Stimulated activated CD8-positive, alpha-beta memory T cell treated with anti-CD3 and anti-CD28 coated beads, Interleukin-4, amount 100 ng/mL, for 24 hours (primary cell): ENCODE data around the gene LINS1.

Experiments
- DNase-seq: peaks from one replicate; pipeline ENCODE4 v3.0.0-alpha.2; 2020; ENCODE audit warnings: low read depth

LINS1 gene

DNA sequence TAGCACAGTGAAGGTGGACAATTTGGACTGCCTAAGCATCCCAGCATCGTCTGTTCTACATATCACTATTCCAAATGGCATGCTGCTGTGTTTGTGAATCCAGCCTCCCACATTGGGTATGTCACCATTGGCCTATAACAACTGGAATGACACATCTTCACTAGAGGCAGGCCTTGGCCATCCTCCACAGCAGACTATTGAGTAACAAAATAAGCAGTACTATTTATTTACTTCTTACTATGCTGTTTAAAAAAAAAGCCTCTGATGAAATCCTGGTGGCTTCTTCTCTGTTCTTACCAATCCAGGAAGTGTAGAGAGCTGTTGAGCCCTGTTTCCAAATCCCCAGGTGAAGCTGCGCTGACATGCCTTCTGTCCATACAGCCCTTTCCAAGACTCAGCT, 42.7 kb downstream of the LINS1 start:
- DNase-seq, result no peak

DNA sequence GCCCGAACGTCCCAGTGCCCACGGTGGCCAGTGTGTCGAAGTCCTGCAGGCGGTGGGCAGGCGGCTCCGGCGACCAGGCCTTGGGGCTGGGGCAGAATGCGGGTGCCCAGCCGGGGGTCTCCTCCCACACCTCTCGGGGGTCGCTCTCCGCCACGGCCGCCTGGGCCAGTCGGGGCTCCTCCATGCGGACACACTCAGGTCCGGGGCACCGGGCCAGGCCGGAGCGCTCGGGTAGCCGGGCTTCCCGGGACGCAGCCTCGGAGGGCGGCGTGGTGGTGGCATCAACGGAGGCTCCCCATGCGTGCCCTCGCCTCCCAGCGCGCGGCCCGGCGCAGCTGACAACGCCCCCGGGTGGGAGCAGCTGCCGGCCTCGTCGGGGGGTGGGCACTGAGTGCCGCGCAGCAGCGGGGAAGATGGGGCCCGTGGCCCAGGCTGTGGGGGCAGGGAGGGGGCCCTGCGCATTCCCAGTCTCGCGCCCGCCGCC, 43.2 kb downstream of the LINS1 start:
- no peak for DNase-seq

DNA sequence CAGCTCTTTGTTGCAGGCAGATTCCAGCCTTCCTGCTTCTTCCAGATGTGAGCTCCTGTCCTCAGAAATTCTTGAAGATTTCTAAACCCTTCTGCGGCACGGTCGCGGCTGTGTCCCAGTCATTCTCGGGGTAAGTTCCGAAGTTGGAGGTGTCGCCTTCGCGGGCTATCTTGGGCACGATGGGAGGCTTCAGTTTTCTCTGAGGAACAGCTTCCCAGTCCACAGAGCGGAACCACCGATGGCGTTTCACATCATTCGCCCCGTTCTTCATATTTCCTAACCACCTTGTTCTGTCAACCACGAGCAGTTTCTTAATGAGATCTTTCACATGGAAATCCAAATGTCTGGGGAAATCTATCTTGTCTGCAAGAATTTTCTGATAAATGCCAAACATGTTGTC, 48.5 kb downstream of the LINS1 start:
- DNase-seq, result no peak

DNA sequence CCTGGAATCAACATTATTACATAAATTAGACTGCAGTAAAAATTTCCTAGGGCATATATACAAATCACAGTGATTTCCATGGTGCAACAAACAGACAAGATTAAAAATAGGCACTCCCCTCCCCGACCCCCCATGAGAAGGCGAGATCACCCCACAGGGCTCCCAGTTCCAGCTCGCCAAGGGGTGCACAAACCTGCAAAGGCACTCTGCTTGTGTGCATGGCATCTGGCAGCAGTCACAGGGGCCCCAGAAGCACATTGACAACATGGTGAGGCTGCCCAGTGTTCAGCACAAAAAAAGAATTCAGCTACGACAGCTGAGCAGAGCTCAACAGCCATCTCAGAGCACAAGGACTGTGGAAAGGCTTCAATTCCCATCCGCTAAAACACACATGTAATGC, 54.0 kb downstream of the LINS1 start:
- no peak for DNase-seq

DNA sequence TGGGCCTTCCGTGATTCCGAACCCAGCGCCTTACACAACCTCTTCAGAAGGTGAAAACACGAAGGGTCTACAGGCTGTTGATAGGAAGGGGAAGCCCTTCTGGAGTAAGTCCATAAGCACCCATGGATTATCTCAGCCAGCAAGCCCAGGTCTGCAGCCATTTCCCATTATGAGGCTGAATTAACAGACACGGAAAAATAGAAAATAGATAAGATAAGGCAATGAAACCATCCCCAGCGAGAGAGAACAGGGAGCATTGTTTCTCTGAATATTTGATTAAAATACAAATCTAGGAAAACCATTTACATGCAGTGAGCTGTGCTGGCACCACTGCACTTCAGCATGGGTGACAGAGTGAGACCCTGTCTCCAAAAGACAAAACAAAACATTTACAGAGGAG, 57.0 kb downstream of the LINS1 start:
- no peak for DNase-seq

DNA sequence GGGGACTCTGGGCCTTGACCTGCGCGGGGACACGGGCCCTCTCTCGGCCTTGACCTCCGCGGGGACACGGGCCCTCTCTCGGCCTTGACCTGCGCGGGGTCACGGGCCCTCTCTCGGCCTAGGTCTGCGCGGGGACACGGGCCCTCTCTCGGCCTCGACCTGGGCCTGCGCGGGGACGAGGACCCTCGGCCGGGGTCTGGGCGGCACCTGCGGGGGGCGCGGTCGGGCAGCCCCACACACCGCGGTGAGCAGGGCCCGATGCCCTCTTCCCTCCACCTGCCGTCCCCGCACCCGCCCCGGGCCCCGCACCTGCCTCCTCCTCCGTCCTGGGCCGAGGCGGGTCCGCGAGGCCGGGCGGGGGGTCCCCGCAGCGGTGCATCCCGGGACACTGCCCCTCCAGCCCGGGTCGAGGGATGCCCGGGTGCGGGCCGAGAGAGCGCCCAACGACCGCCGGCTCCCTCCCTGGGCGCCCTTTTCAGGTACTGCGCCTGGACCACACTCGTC, 57.6 kb downstream of the LINS1 start:
- DNase-seq, result no peak

DNA sequence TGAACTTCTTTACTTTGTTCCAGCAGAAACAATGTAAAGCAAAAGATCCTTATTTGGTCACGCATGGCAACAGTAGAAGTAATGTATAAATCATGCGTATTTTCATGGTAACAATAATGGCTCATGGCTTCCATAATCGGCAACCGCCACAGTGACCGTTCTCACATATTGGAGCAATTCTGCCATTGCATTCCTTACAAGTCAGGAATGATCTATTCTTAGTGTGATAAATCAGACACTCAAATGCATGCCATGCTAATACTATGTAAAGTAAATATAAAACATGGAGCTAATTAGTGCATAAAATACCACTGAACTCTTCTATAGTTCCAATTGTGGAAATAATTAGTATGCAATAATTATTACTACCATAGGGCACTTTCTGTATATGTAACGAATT, 59.7 kb downstream of the LINS1 start:
- no peak for DNase-seq

DNA sequence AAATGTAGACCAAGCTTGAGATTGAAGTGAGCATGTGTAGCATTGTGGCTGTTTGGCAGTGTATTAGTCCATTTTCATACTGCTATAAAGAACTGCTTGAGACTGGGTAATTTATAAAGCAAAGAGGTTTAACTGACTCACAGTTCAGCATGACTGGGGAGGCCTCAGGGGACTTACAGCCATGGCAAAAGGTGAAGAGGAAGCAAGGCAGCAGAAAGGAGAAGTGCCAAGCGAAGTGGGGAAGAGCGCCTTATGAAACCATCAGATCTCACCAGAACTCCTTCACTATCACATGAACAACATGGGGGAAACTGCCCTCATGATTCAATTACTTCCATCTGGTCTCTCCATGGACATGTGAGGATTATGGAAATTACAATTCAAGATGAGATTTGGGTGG, 64.7 kb downstream of the LINS1 start:
- DNase-seq, result no peak

DNA sequence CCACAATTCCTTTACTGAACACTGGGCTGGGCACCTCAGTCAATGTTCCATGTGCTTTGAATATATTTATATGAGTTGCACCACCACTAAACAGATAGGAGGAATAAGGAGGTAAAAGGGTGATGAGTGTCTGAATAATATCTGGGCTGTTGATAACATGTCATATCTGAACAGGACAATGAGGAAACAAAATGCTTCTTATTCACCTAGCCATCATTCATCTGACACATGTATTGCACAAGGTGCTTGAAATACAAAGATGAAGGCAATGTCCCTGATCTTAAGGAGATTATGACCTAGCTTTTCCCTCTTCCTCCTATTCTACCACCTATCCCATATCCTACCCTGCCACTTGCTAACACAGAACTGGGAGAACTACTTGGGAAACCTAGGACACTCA, 65.3 kb downstream of the LINS1 start:
- DNase-seq, result no peak

DNA sequence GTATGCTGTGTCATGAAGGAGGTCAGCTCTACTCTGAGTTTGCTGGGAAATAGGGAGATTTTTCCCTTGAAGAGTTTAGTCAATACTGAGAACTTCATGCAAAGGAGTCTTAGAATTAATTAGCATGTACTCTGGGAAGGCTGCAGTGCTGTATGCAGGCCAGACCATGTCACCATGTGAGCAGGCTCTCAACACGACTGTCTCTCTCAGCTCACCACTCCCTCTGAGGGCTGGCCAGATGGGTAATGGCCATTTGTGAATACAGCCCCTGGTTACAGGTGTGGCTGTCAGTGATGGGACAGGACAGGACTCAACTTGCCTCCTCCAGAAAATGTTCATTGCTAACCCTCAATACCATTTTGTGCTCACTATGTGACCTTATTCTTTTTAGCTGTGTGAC, 68.1 kb downstream of the LINS1 start:
- no peak for DNase-seq

DNA sequence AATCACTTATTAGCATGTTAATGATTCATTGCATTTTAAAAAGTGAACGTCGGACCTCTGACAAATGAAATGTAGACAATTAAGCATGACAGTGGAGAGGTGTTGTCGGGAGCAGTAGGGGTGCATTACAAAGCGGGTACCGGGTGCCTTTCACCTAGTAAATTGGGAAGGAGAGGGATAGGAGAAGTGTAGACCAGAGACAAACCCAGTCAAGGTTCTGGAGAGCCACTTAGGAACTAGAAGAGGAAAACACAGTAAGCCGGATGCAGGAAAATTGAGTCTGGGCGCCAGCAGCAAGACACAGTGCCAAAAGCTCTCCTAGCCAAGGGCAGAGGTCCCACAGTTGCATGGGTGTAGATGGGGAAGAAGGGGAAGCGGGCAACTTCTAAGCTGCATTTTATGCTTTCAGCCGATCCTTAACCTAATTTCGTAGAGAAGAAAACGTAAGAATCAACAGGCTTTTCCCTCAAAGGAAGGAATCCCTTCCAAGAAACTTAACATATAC, 70.1 kb downstream of the LINS1 start:
- no peak for DNase-seq

DNA sequence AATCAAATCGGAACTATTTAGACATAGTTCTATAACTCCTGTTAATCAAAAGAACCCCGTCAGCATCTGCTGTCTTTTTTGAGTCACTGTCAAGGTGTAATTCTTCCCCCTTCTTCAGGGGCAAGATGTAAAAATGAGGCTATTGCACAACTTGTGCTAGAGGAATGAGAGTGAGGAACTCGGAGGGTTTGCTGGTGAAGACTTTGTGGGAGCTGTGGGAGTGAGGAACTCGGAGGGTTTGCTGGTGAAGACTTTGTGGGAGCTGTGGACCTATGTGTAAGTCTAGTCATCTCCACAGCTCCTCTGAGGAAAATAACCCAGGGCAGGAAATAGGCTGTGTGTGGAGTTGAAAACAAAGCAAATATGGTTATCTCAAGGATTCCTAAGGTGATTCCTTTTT, 70.8 kb downstream of the LINS1 start:
- no peak for DNase-seq

DNA sequence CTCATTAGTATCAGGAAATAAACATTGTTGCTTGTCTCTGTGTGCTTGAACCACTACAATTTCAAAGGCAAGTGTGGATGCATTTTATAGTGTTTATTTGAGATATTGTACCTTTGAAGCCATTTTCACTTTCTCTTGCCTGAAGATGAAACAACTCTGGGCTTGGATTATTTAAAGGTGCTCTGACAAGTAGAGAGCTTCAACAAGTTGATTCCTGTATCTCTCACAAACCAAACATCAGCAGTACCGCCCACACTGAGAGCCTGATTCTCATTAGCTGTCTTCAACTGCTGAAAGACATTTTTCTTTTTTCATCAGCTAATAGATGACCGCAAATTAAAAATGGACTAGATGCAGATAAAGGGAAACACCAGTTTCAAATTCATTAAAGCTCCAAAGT, 72.4 kb downstream of the LINS1 start:
- no peak for DNase-seq

DNA sequence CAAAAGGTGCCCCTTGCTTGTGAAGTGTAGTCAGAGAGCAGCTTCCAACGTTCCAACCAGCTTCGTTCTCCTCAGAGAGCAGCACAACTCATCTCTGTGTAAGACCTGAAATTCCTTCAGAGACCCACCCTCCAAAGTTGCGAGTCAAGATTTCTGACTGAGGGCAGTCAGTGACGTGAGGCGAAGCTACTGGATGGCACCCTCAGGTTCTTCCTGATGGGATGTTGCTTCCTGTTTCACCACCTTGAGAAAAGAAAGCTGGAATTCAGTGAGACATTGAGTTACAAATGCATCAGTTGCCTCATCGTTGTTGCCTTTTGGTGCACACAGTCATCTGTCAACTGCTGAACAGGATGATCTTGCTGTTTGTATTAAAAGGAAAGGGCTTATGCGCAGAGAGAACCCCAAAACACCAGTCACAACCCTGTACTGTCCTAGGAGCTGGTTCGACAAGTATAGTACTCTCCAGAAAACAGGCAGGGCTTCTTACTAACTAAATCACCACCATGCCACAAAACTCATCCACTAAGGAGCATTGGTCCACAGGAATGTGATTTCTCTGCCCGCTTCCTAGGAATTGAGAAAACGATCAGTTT, 73.1 kb downstream of the LINS1 start, which contains the start of gene CERS3:
TSS of gene CERS3 (minus strand) at position 118 of the 596 bp plus-strand sequence. CDS start 27,101 bp downstream, outside the sequence.
- DNase-seq, result no peak

DNA sequence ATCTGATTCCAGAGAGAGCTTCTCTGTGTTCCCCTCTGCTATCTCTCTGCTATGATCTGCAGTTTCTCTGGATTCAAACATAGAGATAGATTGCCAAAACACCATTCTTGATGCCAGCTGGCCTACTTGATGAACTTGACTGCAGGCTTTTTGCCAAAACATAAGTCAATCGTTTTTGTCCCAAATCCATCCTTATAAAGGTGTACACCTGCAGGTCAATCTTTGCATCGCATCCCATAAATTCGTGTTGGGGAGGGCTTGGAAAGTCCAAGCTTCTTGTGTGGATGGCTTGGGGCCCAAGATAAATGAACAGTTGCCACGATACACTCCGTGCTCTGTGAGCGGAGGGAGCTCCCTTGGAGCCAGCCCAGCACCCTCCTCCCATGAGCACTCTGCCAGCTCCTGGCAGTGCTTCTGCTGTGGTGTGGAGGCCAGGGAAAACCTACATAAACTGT, 75.9 kb downstream of the LINS1 start:
- DNase-seq, result no peak

DNA sequence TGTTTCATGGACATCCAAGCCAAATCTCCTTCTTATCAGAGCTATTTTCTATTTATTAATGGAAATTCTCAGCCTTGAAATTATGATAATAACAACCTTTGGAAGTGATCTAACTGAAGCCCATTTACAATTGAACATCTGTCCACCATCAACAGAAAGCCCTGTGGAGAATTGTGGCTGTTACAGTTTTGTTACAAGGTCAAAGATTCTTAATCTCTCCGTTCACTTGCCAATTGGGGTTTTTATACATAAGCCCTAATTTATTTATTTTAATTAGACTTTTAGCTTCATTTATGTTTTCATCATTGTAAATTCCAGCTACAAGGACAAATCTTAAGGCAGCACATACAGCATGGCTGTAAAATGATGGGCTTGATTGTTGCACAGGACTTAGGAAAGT, 76.5 kb downstream of the LINS1 start:
- DNase-seq, result no peak

DNA sequence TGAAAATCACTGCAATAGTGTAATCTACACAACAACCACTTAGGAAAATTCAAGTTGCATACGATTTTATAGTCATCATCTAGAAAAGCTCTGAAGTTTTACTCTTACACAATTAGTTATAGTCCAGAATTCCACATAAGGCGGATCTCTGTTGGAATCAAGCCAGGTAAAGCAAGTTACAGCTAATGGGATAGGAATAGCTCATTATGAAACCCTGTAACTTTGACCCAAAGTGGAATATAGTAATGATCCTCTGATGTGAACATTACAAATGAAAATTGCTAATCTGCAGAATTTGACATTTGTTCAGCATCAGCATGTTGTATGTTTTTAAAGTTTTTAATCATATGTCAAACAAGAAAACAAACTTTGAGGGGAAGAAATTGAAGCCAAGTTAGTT, 77.7 kb downstream of the LINS1 start:
- no peak for DNase-seq

DNA sequence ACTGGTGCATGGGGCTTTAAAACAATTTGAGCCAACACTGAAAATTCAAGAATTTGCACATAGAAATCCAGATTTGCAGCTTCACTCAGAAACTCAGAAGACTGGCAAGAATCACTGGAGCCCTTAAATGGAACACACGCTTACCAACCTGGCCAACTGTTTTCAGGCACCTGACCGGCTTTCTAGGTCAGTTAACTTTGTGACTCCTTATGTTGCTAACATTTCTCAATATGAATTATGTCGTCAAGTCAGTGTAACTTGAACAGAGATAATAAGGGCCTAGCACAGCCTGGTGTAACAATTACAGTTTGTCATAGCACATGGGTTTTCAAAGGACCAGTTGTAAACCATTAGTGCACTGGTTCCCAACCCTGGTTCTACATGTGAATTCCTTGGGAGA, 80.1 kb downstream of the LINS1 start:
- DNase-seq, result no peak

DNA sequence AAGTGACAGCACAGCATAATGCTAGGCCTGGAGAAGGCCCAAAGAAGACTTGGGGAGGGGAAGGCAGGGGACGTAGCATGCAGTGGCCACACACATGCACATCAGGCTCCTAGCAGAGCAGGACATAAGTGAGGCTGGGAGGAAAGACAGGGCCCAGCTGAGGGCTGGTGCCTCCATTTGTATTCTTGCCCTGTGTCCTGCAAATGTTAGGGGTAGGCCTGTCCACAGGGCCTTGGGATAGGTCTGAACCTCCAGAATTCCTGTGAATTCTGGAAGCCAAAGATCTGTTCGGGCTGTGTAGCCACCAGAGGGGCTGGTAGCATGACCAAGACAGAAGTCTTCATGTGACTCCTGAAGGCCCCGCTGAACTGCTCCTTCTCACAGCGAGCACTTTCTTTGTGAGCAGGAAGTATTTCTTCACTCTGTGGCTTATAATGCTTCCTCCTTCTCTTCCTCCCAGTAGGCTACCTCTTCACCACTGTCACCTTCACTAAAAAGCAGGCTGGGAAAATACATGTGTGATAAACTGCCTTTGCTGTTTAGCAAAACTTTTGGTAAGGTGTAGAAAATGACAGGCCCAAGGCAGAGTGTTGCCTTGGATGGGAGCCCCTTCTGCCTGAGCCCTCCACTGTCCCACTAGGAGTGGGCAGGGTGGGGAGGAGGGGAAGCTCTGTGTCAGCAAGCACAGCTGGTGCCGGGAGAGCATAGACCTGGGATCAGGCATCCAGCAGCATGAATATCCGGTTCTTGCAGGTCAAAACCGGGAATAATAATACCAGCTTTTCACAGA, 81.7 kb downstream of the LINS1 start:
- DNase-seq, result no peak

DNA sequence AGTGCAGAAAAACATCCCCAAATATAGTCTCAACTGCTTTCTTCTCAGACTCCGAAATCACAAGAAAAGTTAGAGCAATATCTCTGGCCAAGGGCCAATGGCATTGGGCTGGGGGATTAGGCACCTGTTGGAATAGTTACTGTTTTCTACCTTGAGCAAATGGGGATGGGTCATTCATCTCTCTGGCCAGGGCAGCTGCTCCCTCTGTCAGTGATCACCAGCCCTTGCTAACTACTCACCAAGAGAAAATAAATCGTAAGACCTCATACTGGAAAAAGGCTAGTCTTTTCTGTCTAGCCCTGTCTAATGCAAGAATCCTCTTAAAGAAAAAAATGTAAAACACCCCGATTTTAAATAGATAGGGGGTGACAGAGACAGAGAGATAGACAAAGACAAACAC, 84.1 kb downstream of the LINS1 start:
- no peak for DNase-seq
